Vagina (tissue), 2 donors: ENCODE data around the gene TINAGL1.

ENCODE experiments used
- CTCF ChIP-seq, 3 experiments: fragments of 450-650 bp in 2 of 3; fragments of 200-600 bp in 1 of 3; sonication (generic) in 1 of 3; IDR thresholded peaks; one replicate each; pipeline ENCODE4 v1.5.1; 2017 to 2019; ENCODE audit warnings: antibody characterized with exemption in 3 of 3, mild to moderate bottlenecking in 2 of 3, moderate library complexity in 2 of 3
- POLR2A ChIP-seq, 2 donors: fragments of 450-650 bp; IDR thresholded peaks; one replicate each; pipeline ENCODE4 v1.6.1; 2017; ENCODE audit warnings: antibody characterized with exemption in 2 of 2, mild to moderate bottlenecking in 2 of 2, moderate library complexity in 2 of 2

- TF ChIP-seq CTCF (IDR thresholded peaks at IDR 0.05) (no peak), POLR2A (IDR thresholded peaks at IDR 0.05) (no peak)
These were observed 50.2 kb downstream of the TINAGL1 start for GRCh38 chr1:31626223-31627207.
